Keratinocyte (primary cell): ENCODE data around the gene MPO. TPM values are rescaled to one million over a fixed set of nuclear protein-coding genes. Genes with fewer than 3 reads are reported as not detected.

Experiments used
- DNase-seq: peaks from one replicate; pipeline ENCODE4 v3.0.0-alpha.2; 2011; ENCODE audit warnings: low read depth, missing footprints, low spot score
- FAIRE-seq: peaks from 2 replicates; lab custom pipeline; 2011; peaks lifted over from hg19 to GRCh38; lab: Jason Lieb, UNC
- H2AFZ ChIP-seq: 2 replicates; pipeline ENCODE4 v1.6.0; 2012; ENCODE audit warnings: low read length, control low read depth, inconsistent platforms; ENCODE audit not compliant: control insufficient read depth
- H3K27ac ChIP-seq: 2 replicates; pipeline ENCODE4 v1.5.1; 2011; ENCODE audit warnings: low read length; ENCODE audit not compliant: control insufficient read depth, insufficient read depth
- H3K27me3 ChIP-seq: 3 replicates; pipeline ENCODE4 v1.6.0; 2011; ENCODE audit warnings: low read length; ENCODE audit not compliant: control insufficient read depth, insufficient read depth; ENCODE audit errors: extremely low read depth
- H3K36me3 ChIP-seq, 2 experiments: 2 replicates in 1 of 2; 3 replicates in 1 of 2; pipeline ENCODE4 v1.5.1; 2011; ENCODE audit warnings: low read length in 2 of 2, mild to moderate bottlenecking in 1 of 2; ENCODE audit not compliant: control insufficient read depth in 2 of 2, insufficient read depth in 2 of 2; ENCODE audit errors: extremely low read depth in 1 of 2
- H3K4me1 ChIP-seq: 3 replicates; pipeline ENCODE4 v1.5.1; 2011; ENCODE audit warnings: low read length; ENCODE audit not compliant: control insufficient read depth, insufficient read depth; ENCODE audit errors: extremely low read depth
- H3K4me2 ChIP-seq: 3 replicates; pipeline ENCODE4 v1.6.0; 2011; ENCODE audit warnings: low read depth, low read length; ENCODE audit not compliant: control insufficient read depth, insufficient read depth; ENCODE audit errors: extremely low read depth
- H3K4me3 ChIP-seq, 3 experiments: fragments of 200-600 bp in 1 of 3; sonication (generic) in 1 of 3; 2 replicates in 2 of 3; 3 replicates in 1 of 3; pipeline ENCODE4 v1.5.1; 2011 to 2016; ENCODE audit warnings: low read length in 3 of 3, mild to moderate bottlenecking in 3 of 3, control low read depth in 2 of 3, inconsistent platforms in 1 of 3, low read depth in 1 of 3, mixed read lengths in 1 of 3, mixed run types in 1 of 3, moderate library complexity in 1 of 3; ENCODE audit not compliant: control insufficient read depth in 2 of 3, insufficient read depth in 2 of 3; ENCODE audit errors: extremely low read depth in 1 of 3
- H3K79me2 ChIP-seq: 2 replicates; pipeline ENCODE4 v1.6.0; 2012; ENCODE audit warnings: low read length; ENCODE audit not compliant: control insufficient read depth, insufficient read depth
- H3K9ac ChIP-seq: 3 replicates; pipeline ENCODE4 v1.6.0; 2011; ENCODE audit warnings: low read length; ENCODE audit not compliant: control insufficient read depth, insufficient read depth; ENCODE audit errors: extremely low read depth
- H3K9me1 ChIP-seq: 3 replicates; pipeline ENCODE4 v1.6.0; 2011; ENCODE audit warnings: low read length; ENCODE audit not compliant: control insufficient read depth, insufficient read depth; ENCODE audit errors: extremely low read depth
- H3K9me3 ChIP-seq: 2 replicates; pipeline ENCODE4 v1.5.1; 2012; ENCODE audit warnings: low read depth, low read length; ENCODE audit not compliant: control insufficient read depth
- H4K20me1 ChIP-seq: 3 replicates; pipeline ENCODE4 v1.6.0; 2011; ENCODE audit warnings: low read length; ENCODE audit not compliant: control insufficient read depth, insufficient read depth; ENCODE audit errors: extremely low read depth
- CTCF ChIP-seq, 3 experiments: IDR thresholded peaks in 1 of 3; conservative IDR thresholded peaks in 1 of 3; optimal IDR thresholded peaks in 1 of 3; 2 replicates in 2 of 3; 3 replicates in 1 of 3; pipeline versions ENCODE3 to v1.5.1; 2011; ENCODE audit warnings: low read length in 3 of 3, mild to moderate bottlenecking in 3 of 3, moderate library complexity in 2 of 3, control low read depth in 1 of 3, inconsistent platforms in 1 of 3; ENCODE audit not compliant: insufficient read depth in 2 of 3; ENCODE audit errors: extremely low read depth in 1 of 3
- EZH2 ChIP-seq: IDR thresholded peaks from one replicate; pipeline ENCODE4 v1.6.1; 2012; ENCODE audit warnings: inconsistent platforms, mild to moderate bottlenecking, low read length, moderate library complexity
- dilution Hi-C: fragments of 300-500 bp; cut with MboI; formaldehyde crosslinking; loops from one replicate; pipeline ENCODE4 v1.7.0; 2020; ENCODE audit warnings: low sequenced_read_pairs; ENCODE audit not compliant: extremely low pct_ligation_motif_present
- polyA plus RNA-seq, 5 experiments: library from polyadenylated mRNA; depleted of rRNA in 3 of 5; stranded (reverse) in 3 of 5; stranded (forward) in 1 of 5; unstranded in 1 of 5; fragments of >200 nt; gene quantifications; 1 replicate in 1 of 5; 2 replicates in 3 of 5; 3 replicates in 1 of 5; pipeline versions ENCODE4 v1.2.1 to v1.2.3, GENCODE V29; 2011 to 2012; ENCODE audit warnings: missing spikeins in 2 of 5, low read depth in 1 of 5, low replicate concordance in 1 of 5

The MPO gene
- polyA plus RNA-seq, 1 donor (not counting 4 experiments of a cell fraction or from before 2014, with no cell fraction given), result not detected

DNA sequence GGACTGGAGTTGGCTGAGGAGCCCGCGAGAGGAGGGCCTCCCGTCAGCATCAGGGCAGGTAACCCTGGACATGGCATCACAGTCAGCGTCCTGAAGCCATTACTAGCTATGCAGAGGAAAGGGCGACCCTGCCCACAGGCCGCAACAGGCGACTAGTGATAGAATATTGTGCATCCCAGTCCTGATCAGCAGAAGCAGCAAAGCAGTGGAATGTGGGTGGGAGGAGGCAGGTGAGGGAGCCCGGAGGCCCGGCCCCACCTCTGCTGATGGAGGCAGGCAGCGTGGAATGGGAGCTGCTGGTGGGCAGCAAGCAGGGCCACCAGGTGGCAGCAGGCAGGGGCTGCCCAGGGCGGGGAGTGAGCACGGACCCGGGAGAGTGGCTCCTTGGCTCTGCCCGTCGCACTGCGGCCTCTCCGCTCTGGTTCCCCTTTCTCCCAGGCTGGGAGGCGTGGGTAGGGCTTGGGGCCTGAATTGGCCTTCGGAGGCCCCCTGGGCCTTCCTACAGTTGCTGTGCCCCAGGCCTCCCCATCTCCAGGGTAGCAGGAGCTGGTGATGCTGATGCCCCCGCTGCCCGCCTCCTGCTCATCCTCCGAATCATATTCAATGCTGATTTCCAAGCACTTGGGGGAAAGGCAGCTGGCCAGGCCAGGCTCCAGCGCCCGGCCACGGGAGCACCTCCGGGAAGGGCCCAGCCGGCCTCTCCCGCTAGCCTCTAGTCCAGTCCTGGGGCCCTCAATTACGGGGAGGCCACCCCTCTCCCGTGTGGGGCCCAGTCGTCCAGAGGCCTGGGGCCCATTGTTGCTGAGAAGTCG is 27.6 kb upstream of the MPO start:
- H3K9me3 ChIP-seq, result no peaks in the 10 kb centered on the region
- no peak overlapping the region for H2AFZ ChIP-seq
- no peak overlapping the region for H3K9ac ChIP-seq
- peaks cover 5% of the 10 kb centered on the region for H3K27me3 ChIP-seq
- H3K9me1 ChIP-seq, result no peaks in the 10 kb centered on the region
- no peaks in the 10 kb centered on the region for H3K4me1 ChIP-seq
- dilution Hi-C loops, result no loop called here
- no peak overlapping the region for H3K4me3 ChIP-seq
- H3K79me2 ChIP-seq, result no peaks in the 10 kb centered on the region
- H3K4me2 ChIP-seq, result no peak overlapping the region
- no peaks in the 10 kb centered on the region for H4K20me1 ChIP-seq
- FAIRE-seq (no peak), DNase-seq (no peak)
- TF ChIP-seq CTCF (optimal IDR thresholded peaks at IDR 0.05 in 1 of 3, IDR thresholded peaks at IDR 0.05 in 1 of 3, conservative IDR thresholded peaks at IDR 0.05 in 1 of 3; ENCODE audit: extremely low read depth in 1 of 3, insufficient read depth in 2 of 3, low read length in 3 of 3) (peak in 1 of 3 experiments; percentile 50), EZH2 (no peak)
- no peak overlapping the region for H3K27ac ChIP-seq
- H3K36me3 ChIP-seq, result no peaks in the 10 kb centered on the region

- Histone ChIP-seq H3K27me3 (peaks cover 5% of the 10 kb centered on the region), H3K4me2 (no peak overlapping the region), H3K36me3 (no peaks in the 10 kb centered on the region), H2AFZ (no peak overlapping the region), H3K4me3 (no peak overlapping the region), H3K27ac (no peak overlapping the region), H3K9ac (no peak overlapping the region), H3K4me1 (no peaks in the 10 kb centered on the region), H4K20me1 (no peaks in the 10 kb centered on the region), H3K9me3 (no peaks in the 10 kb centered on the region), H3K9me1 (no peaks in the 10 kb centered on the region), H3K79me2 (no peaks in the 10 kb centered on the region)
- FAIRE-seq, result no peak
- dilution Hi-C loops, result no loop called here
- no peak for TF ChIP-seq EZH2
- TF ChIP-seq CTCF (optimal IDR thresholded peaks at IDR 0.05 in 1 of 3, IDR thresholded peaks at IDR 0.05 in 1 of 3, conservative IDR thresholded peaks at IDR 0.05 in 1 of 3; ENCODE audit: extremely low read depth in 1 of 3, insufficient read depth in 2 of 3, low read length in 3 of 3), result no peak
- DNase-seq, result no peak
Observed at GRCh38 chr17:58307468-58308172, 26.9 kb upstream of the MPO start.
